Measurements from ENCODE around the gene TRA2B. TPM values are rescaled to one million over a fixed set of nuclear protein-coding genes. Genes with fewer than 3 reads are reported as not detected.
A peak's percentile ranks its signal among the peaks of the same experiment; 100 is the strongest.

The TRA2B gene
- total RNA-seq, 1 experiment from 2014 or later = 204 TPM

DNA sequence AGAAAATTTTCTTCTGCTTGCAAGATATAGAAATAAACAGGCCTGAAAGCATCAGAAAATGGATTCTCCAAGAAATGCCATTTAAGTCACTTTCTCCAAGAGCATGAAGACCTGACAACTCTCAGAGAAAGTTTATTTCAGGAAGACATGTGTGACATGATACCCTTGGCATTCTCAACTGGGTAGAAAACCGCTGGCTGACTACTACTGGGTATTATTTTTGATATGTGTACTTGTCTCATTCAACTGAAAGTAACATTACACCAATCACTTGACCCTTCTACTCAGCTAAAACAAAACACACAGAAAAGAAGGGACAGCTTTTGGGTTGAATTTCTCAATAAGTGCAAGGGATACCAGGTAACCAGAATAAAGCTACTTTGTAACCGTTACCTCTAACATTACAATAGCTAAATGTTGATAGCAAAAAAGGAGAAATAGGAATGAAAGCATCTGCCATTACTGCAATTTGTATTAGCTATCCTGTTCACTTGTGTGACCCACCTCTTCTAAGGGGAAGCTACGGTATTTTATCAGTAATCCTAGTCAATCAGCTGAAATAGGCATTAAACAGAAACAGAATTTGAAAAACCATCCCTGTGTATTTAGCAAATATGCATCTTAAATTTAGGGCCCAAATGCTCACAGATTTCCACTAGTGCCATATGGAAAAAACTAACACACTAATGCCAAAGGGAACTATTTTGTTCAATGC, 7.3 kb downstream of the TRA2B start:
- DNase-seq = no peak
- no peak overlapping the region for H3K27ac Mint-ChIP-seq (ENCODE audit: unreplicated experiment)
- intact Hi-C loops (cut with micrococcal nuclease; ENCODE audit: unreplicated experiment) = loop anchor here (10.0 kb wide), 1 partner anchor 106 kb away; the partner anchor contains the start of gene IGF2BP2
- Histone ChIP-seq H3K36me3 (ENCODE audit: control insufficient read depth, insufficient read depth, low read length) (no peaks in the 10 kb centered on the region), H3K4me3 (ENCODE audit: low read depth, low read length) (no peak overlapping the region), H3K9me3 (no peaks in the 10 kb centered on the region), H3K4me1 (peaks cover 79% of the 10 kb centered on the region), H3K27me3 (replicated peaks; ENCODE audit: control insufficient read depth, insufficient read depth, low read length) (no peaks in the 10 kb centered on the region)
- H3K36me3 Mint-ChIP-seq (ENCODE audit: insufficient read depth, unreplicated experiment) = peaks cover 90% of the 10 kb centered on the region
- H3K4me1 Mint-ChIP-seq (ENCODE audit: low read depth, unreplicated experiment) = peaks cover 53% of the 10 kb centered on the region
- CTCF ChIA-PET = interaction anchor here (2.9 kb wide), 1 partner anchor 13 kb away, joined by 8 read pairs; no protein-coding TSS in a partner anchor
- no peaks in the 10 kb centered on the region for H3K27me3 Mint-ChIP-seq (ENCODE audit: insufficient read depth, unreplicated experiment)
- no TSS peak for BruUV-seq (replicated peaks)
- POLR2A ChIA-PET = no interaction called here
- TF ChIP-seq, protein P1, sequence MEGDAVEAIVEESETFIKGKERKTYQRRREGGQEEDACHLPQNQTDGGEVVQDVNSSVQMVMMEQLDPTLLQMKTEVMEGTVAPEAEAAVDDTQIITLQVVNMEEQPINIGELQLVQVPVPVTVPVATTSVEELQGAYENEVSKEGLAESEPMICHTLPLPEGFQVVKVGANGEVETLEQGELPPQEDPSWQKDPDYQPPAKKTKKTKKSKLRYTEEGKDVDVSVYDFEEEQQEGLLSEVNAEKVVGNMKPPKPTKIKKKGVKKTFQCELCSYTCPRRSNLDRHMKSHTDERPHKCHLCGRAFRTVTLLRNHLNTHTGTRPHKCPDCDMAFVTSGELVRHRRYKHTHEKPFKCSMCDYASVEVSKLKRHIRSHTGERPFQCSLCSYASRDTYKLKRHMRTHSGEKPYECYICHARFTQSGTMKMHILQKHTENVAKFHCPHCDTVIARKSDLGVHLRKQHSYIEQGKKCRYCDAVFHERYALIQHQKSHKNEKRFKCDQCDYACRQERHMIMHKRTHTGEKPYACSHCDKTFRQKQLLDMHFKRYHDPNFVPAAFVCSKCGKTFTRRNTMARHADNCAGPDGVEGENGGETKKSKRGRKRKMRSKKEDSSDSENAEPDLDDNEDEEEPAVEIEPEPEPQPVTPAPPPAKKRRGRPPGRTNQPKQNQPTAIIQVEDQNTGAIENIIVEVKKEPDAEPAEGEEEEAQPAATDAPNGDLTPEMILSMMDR (IDR thresholded peaks at IDR 0.05; ENCODE audit: insufficient read depth in 1 of 2, low read depth in 1 of 2, low read length in 1 of 2, severe bottlenecking in 1 of 2, unreplicated experiment in 1 of 2) = no peak
- H3K9me3 Mint-ChIP-seq (ENCODE audit: unreplicated experiment) = no peaks in the 10 kb centered on the region
- H3K4me3 Mint-ChIP-seq (ENCODE audit: unreplicated experiment) = no peak overlapping the region

DNA sequence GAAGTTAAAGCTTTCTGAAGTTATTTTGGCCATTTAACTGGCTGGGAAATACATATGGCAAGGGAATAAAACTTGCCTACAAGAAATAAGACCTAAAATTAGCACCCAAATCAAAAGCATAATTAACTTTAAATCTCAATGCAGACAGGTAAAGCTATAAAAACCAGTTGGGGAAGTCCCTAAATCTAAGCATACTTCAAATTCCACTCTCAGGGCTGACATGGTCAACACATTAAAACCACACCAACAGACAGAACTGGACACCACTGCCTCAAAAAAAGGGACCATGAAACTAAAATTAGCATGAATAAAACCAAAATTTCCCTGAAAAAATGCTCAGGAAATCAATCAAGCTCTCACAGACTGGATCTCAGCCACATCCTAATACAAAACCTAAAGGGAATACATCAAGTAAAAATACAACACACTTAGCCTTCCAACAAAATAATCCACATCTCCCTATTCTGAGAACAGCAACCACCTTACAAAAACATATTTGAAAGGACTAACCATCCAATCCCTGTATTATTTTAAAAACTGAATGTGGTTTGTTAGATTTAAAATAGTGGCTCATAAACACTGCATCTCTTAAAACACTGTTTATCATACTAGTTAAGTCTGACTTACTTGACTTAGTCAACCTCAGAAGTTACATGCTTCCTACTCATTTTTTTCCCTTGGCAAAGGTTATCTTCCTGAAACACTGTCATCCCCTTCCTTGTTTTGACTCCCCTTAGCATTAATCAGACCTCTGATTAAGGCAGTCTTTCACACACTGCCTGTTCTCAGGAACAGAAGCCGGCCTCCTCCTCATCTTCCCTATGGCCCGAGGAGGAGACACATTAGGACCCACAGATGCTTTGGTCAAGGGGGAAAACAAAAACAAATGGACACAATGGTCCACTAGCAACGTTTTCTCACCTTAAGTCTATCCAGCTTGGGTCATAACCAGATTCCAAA, 8.3 kb downstream of the TRA2B start:
- Histone ChIP-seq H3K27me3 (replicated peaks; ENCODE audit: control insufficient read depth, insufficient read depth, low read length) (no peaks in the 10 kb centered on the region), H3K4me1 (peaks cover 74% of the 10 kb centered on the region), H3K4me3 (ENCODE audit: low read depth, low read length) (no peak overlapping the region), H3K9me3 (no peaks in the 10 kb centered on the region), H3K36me3 (ENCODE audit: control insufficient read depth, insufficient read depth, low read length) (peaks cover 1% of the 10 kb centered on the region; the same call in 1 of the 2 replicates)
- POLR2A ChIA-PET = interaction anchor here (0.9 kb wide), 1 partner anchor 9 kb away, joined by 3 read pairs; the partner anchor contains the start of gene TRA2B
- peak overlapping the region; percentile 20 for H3K27ac Mint-ChIP-seq (ENCODE audit: unreplicated experiment)
- no peaks in the 10 kb centered on the region for H3K27me3 Mint-ChIP-seq (ENCODE audit: insufficient read depth, unreplicated experiment)
- TF ChIP-seq, protein P1 (IDR thresholded peaks at IDR 0.05; ENCODE audit: insufficient read depth in 1 of 2, low read depth in 1 of 2, low read length in 1 of 2, severe bottlenecking in 1 of 2, unreplicated experiment in 1 of 2) = no peak
- H3K9me3 Mint-ChIP-seq (ENCODE audit: unreplicated experiment) = no peaks in the 10 kb centered on the region
- DNase-seq = no peak
- BruUV-seq (replicated peaks) = no TSS peak
- peaks cover 91% of the 10 kb centered on the region for H3K36me3 Mint-ChIP-seq (ENCODE audit: insufficient read depth, unreplicated experiment)
- CTCF ChIA-PET = interaction anchor here (1.1 to 2.9 kb wide), 1 partner anchor 14 kb away, joined by 5 to 8 read pairs; no protein-coding TSS in a partner anchor
- intact Hi-C loops (cut with micrococcal nuclease; ENCODE audit: unreplicated experiment) = loop anchor here (10.0 kb wide), 1 partner anchor 105 kb away; the partner anchor contains the start of gene IGF2BP2
- peaks cover 59% of the 10 kb centered on the region for H3K4me1 Mint-ChIP-seq (ENCODE audit: low read depth, unreplicated experiment)
- peak overlapping the region; percentile 23 for H3K4me3 Mint-ChIP-seq (ENCODE audit: unreplicated experiment)

DNA sequence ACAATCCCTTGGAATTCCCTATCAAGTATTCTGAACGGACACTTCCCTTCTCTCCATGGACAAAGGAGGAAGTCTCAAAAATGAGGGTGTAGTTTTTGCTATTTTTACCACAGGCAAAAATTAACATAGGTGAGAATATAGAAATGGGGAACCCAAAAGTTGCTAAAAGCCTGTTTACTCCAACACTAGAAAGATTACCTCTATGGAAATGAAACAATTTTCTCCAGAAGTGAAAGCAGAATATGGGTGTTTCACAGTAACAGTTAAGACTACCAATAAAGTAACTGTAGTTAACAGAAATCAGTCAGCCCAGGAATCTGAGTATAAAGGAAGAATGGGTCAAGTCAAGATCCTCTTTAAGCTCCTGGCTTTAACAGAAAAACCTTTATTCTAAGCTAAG, 9.3 kb downstream of the TRA2B start:
- no peaks in the 10 kb centered on the region for H3K9me3 Mint-ChIP-seq (ENCODE audit: unreplicated experiment)
- H3K4me3 Mint-ChIP-seq (ENCODE audit: unreplicated experiment) = no peak overlapping the region
- ChIA-PET CTCF (interaction anchor here (1.1 kb wide), 1 partner anchor 15 kb away, joined by 5 read pairs; no protein-coding TSS in a partner anchor), POLR2A (interaction anchor here (0.9 kb wide), 1 partner anchor 10 kb away, joined by 3 read pairs; the partner anchor contains the start of gene TRA2B)
- DNase-seq = no peak
- no peak overlapping the region for H3K4me3 ChIP-seq (ENCODE audit: low read depth, low read length)
- intact Hi-C loops (cut with micrococcal nuclease; ENCODE audit: unreplicated experiment) = no loop called here
- TF ChIP-seq, protein P1 (IDR thresholded peaks at IDR 0.05; ENCODE audit: insufficient read depth in 1 of 2, low read depth in 1 of 2, low read length in 1 of 2, severe bottlenecking in 1 of 2, unreplicated experiment in 1 of 2) = no peak
- H3K27me3 ChIP-seq (replicated peaks; ENCODE audit: control insufficient read depth, insufficient read depth, low read length) = no peaks in the 10 kb centered on the region
- peaks cover 65% of the 10 kb centered on the region for H3K4me1 ChIP-seq
- peaks cover 95% of the 10 kb centered on the region for H3K36me3 Mint-ChIP-seq (ENCODE audit: insufficient read depth, unreplicated experiment)
- H3K36me3 ChIP-seq (ENCODE audit: control insufficient read depth, insufficient read depth, low read length) = peaks cover 1% of the 10 kb centered on the region; the same call in 1 of the 2 replicates
- no peak overlapping the region for H3K27ac Mint-ChIP-seq (ENCODE audit: unreplicated experiment)
- no peaks in the 10 kb centered on the region for H3K9me3 ChIP-seq
- no peaks in the 10 kb centered on the region for H3K27me3 Mint-ChIP-seq (ENCODE audit: insufficient read depth, unreplicated experiment)
- no TSS peak for BruUV-seq (replicated peaks)
- peaks cover 59% of the 10 kb centered on the region for H3K4me1 Mint-ChIP-seq (ENCODE audit: low read depth, unreplicated experiment)

All from Caco-2 (cell line).